H9 (cell line): Measurements from ENCODE around the gene TCF7L2. TPM values are rescaled to one million over a fixed set of nuclear protein-coding genes. Genes with fewer than 3 reads are reported as not detected.
A peak's percentile ranks its signal among the peaks of the same experiment; 100 is the strongest.

Experiments used
- DNase-seq: peaks from one replicate; pipeline ENCODE4 v3.0.0-alpha.2; 2017
- H2AFZ ChIP-seq: one replicate; pipeline ENCODE4 v1.6.1; 2013; ENCODE audit warnings: mild to moderate bottlenecking, low read length, control low read depth, moderate library complexity
- H2AK5ac ChIP-seq: 2 replicates; pipeline ENCODE4 v1.6.1; 2013; ENCODE audit warnings: low read length, control low read depth, mixed read lengths; ENCODE audit not compliant: insufficient read length
- H2BK120ac ChIP-seq: one replicate; pipeline ENCODE4 v1.6.1; 2013; ENCODE audit warnings: low read depth, mild to moderate bottlenecking, low read length, control low read depth, inconsistent platforms; ENCODE audit not compliant: poor library complexity, severe bottlenecking
- H2BK12ac ChIP-seq: 2 replicates; pipeline ENCODE4 v1.6.1; 2013; ENCODE audit warnings: low read length, control low read depth, mixed read lengths, low read depth; ENCODE audit not compliant: insufficient read length
- H2BK15ac ChIP-seq: 2 replicates; pipeline ENCODE4 v1.6.1; 2013; ENCODE audit warnings: low read depth, low read length, control low read depth
- H2BK20ac ChIP-seq: one replicate; pipeline ENCODE4 v1.6.1; 2013; ENCODE audit warnings: low read depth, mild to moderate bottlenecking, low read length, control low read depth, inconsistent platforms; ENCODE audit not compliant: poor library complexity, severe bottlenecking
- H2BK5ac ChIP-seq: 2 replicates; pipeline ENCODE4 v1.6.1; 2013; ENCODE audit warnings: low read length, control low read depth, mixed read lengths; ENCODE audit not compliant: insufficient read length
- H3K14ac ChIP-seq: 2 replicates; pipeline ENCODE4 v1.6.1; 2013; ENCODE audit warnings: low read length, control low read depth; ENCODE audit not compliant: insufficient read depth
- H3K18ac ChIP-seq: 2 replicates; pipeline ENCODE4 v1.6.1; 2013; ENCODE audit warnings: low read depth, mild to moderate bottlenecking, mixed read lengths, low read length, control low read depth; ENCODE audit not compliant: insufficient read length
- H3K23ac ChIP-seq: 2 replicates; pipeline ENCODE4 v1.6.1; 2013; ENCODE audit warnings: low read length, control low read depth, mixed read lengths, low read depth; ENCODE audit not compliant: insufficient read length
- H3K23me2 ChIP-seq: 2 replicates; pipeline ENCODE4 v1.6.1; 2013; ENCODE audit warnings: low read depth, mild to moderate bottlenecking, mixed read lengths, low read length, control low read depth; ENCODE audit not compliant: insufficient read length, poor library complexity, severe bottlenecking
- H3K27ac ChIP-seq: 2 replicates; pipeline ENCODE4 v1.5.1; 2013; ENCODE audit warnings: low read length, control low read depth, mixed read lengths, low read depth; ENCODE audit not compliant: insufficient read length
- H3K27me3 ChIP-seq: 2 replicates; pipeline ENCODE4 v1.6.1; 2013; ENCODE audit warnings: low read length, control low read depth, inconsistent platforms; ENCODE audit not compliant: insufficient read depth
- H3K4ac ChIP-seq: 2 replicates; pipeline ENCODE4 v1.6.1; 2013; ENCODE audit warnings: low read depth, mild to moderate bottlenecking, control low read depth, inconsistent platforms, low read length, moderate library complexity
- H3K4me1 ChIP-seq: 2 replicates; pipeline ENCODE4 v1.6.1; 2013; ENCODE audit warnings: low read length, control low read depth, inconsistent platforms; ENCODE audit not compliant: insufficient read depth
- H3K4me2 ChIP-seq: 2 replicates; pipeline ENCODE4 v1.6.1; 2013; ENCODE audit warnings: low read length, control low read depth, mixed read lengths; ENCODE audit not compliant: insufficient read length, insufficient read depth
- H3K56ac ChIP-seq: 2 replicates; pipeline ENCODE4 v1.6.1; 2013; ENCODE audit warnings: low read depth, mild to moderate bottlenecking, mixed read lengths, low read length, control low read depth; ENCODE audit not compliant: insufficient read length
- H3K79me1 ChIP-seq: 2 replicates; pipeline ENCODE4 v1.6.1; 2013; ENCODE audit warnings: low read depth, mild to moderate bottlenecking, moderate library complexity, low read length, control low read depth, inconsistent platforms; ENCODE audit not compliant: insufficient read depth, poor library complexity, severe bottlenecking
- H3K79me2 ChIP-seq: 2 replicates; pipeline ENCODE4 v1.6.1; 2013; ENCODE audit warnings: low read length, control low read depth, inconsistent platforms; ENCODE audit not compliant: insufficient read depth
- H3K9ac ChIP-seq: 2 replicates; pipeline ENCODE4 v1.6.1; 2013; ENCODE audit warnings: low read length, control low read depth, mixed read lengths; ENCODE audit not compliant: insufficient read length; ENCODE audit errors: extremely low read depth
- H3K9me3 ChIP-seq: one replicate; pipeline ENCODE4 v1.6.1; 2013; ENCODE audit warnings: low read depth, low read length, inconsistent platforms; ENCODE audit not compliant: control insufficient read depth
- H3T11ph ChIP-seq: one replicate; pipeline ENCODE4 v1.6.1; 2013; ENCODE audit warnings: mild to moderate bottlenecking, low read length, control low read depth, inconsistent platforms
- H4K20me1 ChIP-seq: one replicate; pipeline ENCODE4 v1.6.1; 2013; ENCODE audit not compliant: control insufficient read depth, insufficient read length, insufficient read depth
- H4K5ac ChIP-seq: 2 replicates; pipeline ENCODE4 v1.6.1; 2013; ENCODE audit warnings: low read depth, mild to moderate bottlenecking, mixed read lengths, low read length, control low read depth; ENCODE audit not compliant: insufficient read length
- H4K8ac ChIP-seq: replicated peaks from 2 replicates; pipeline ENCODE4 v1.6.1; 2013; ENCODE audit warnings: low read length, control low read depth, mixed read lengths, low read depth; ENCODE audit not compliant: insufficient read length
- H4K91ac ChIP-seq: 2 replicates; pipeline ENCODE4 v1.6.1; 2013; ENCODE audit warnings: low read depth, mild to moderate bottlenecking, moderate library complexity, mixed read lengths, low read length, control low read depth; ENCODE audit not compliant: insufficient read length
- H3K27ac Mint-ChIP-seq, 3 experiments: 2 replicates in 2 of 3; 3 replicates in 1 of 3; pipeline ENCODE4 v1.8.0; 2020 to 2021; ENCODE audit warnings: mixed read lengths in 3 of 3, mild to moderate bottlenecking in 1 of 3, moderate library complexity in 1 of 3
- H3K27me3 Mint-ChIP-seq: 2 replicates; pipeline ENCODE4 v1.8.0; 2021; ENCODE audit warnings: low read depth, mild to moderate bottlenecking, moderate library complexity, mixed read lengths
- H3K36me3 Mint-ChIP-seq, 3 experiments: 2 replicates in 2 of 3; 3 replicates in 1 of 3; pipeline ENCODE4 v1.8.0; 2020 to 2021; ENCODE audit warnings: low read depth in 3 of 3, mixed read lengths in 3 of 3; ENCODE audit not compliant: insufficient read depth in 1 of 3
- H3K4me1 Mint-ChIP-seq, 2 experiments: 2 replicates each; pipeline ENCODE4 v1.8.0; 2020; ENCODE audit warnings: mixed read lengths in 2 of 2
- H3K4me3 Mint-ChIP-seq, 2 experiments: 2 replicates in 1 of 2; 3 replicates in 1 of 2; pipeline ENCODE4 v1.8.0; 2020 to 2021; ENCODE audit warnings: mild to moderate bottlenecking in 2 of 2, mixed read lengths in 2 of 2, moderate library complexity in 1 of 2
- H3K9me3 Mint-ChIP-seq, 2 experiments: 2 replicates in 1 of 2; 3 replicates in 1 of 2; pipeline ENCODE4 v1.8.0; 2020; ENCODE audit warnings: mild to moderate bottlenecking in 2 of 2, mixed read lengths in 2 of 2, moderate library complexity in 1 of 2
- CTCF ChIP-seq: fragments of 200-600 bp; sonication (generic); conservative IDR thresholded peaks from 3 replicates; pipeline ENCODE4 v1.8.0; 2021; ENCODE audit warnings: antibody characterized with exemption, mild to moderate bottlenecking
- WGBS: extraction: QIAGEN DNeasy Blood & Tissue Kit; methylation state at CpG from one replicate; pipeline ENCODE4 v1.1.7; 2013; ENCODE audit warnings: missing lambda C conversion rate, low lambda C conversion rate, mixed read lengths; ENCODE audit not compliant: insufficient read length; ENCODE audit errors: extremely low coverage; 5-methylcytosine and 5-hydroxymethylcytosine counted together
- total RNA-seq: library from RNA; stranded (reverse); gene quantifications from 2 replicates; pipeline ENCODE4 v1.2.1, GENCODE V29; 2021

TCF7L2 gene
- total RNA-seq, 1 experiment from 2014 or later: 71.1 TPM

- no peak for DNase-seq
- Histone ChIP-seq H2BK15ac (no peak overlapping the region), H4K20me1 (no peaks in the 10 kb centered on the region), H3K27me3 (no peaks in the 10 kb centered on the region), H4K8ac (no peak overlapping the region), H3T11ph (no peak overlapping the region), H2BK120ac (no peak overlapping the region), H2BK20ac (no peak overlapping the region), H3K27ac (no peak overlapping the region), H3K56ac (no peak overlapping the region), H3K23ac (no peak overlapping the region), H3K18ac (no peak overlapping the region), H2BK12ac (no peak overlapping the region), H3K79me1 (peaks cover 14% of the 10 kb centered on the region), H2AK5ac (no peak overlapping the region), H3K14ac (no peak overlapping the region), H3K23me2 (no peaks in the 10 kb centered on the region), H3K79me2 (peaks cover 62% of the 10 kb centered on the region; the same call in 1 of the 2 replicates), H4K5ac (no peak overlapping the region), H2BK5ac (no peak overlapping the region), H3K9me3 (no peaks in the 10 kb centered on the region), H3K9ac (no peak overlapping the region), H3K4ac (no peak overlapping the region), H3K4me1 (peaks cover 26% of the 10 kb centered on the region; the same call in 1 of the 2 replicates), H2AFZ (no peak overlapping the region), H3K4me2 (no peak overlapping the region), H4K91ac (no peak overlapping the region)
- H3K27ac Mint-ChIP-seq: peak overlapping the region in 2 of 3 experiments; percentile 4 to 80; a peak in 3 of 7 replicates
- H3K27me3 Mint-ChIP-seq: no peaks in the 10 kb centered on the region
- H3K4me3 Mint-ChIP-seq: no peak overlapping the region
- H3K36me3 Mint-ChIP-seq: peaks cover 0 to 30% (median 16%) of the 10 kb centered on the region in 3 experiments; a peak in 5 of 7 replicates
- peaks cover 56 to 67% of the 10 kb centered on the region in 2 experiments for H3K4me1 Mint-ChIP-seq
- TF ChIP-seq CTCF: no peak
- no CpG with 5 or more reads among the region's 6 CpGs for WGBS
- no peaks in the 10 kb centered on the region for H3K9me3 Mint-ChIP-seq
Measured at GRCh38 chr10:113023017-113023416, 73.0 kb downstream of the TCF7L2 start.
